HG02970 (cell line): Measurements from ENCODE around the gene PSMA5.
A peak's percentile ranks its signal among the peaks of the same experiment; 100 is the strongest.
"Not testable (repeated sequence)": the region's sequence is repeated elsewhere in the genome, so short reads cannot be mapped to it uniquely, and the experiment has no call there.

ENCODE experiments used
- ATAC-seq: cut with Tn5 transposase; IDR thresholded peaks from one replicate; pipeline ENCODE4 v1.9.1; 2021; ENCODE audit warnings: mild to moderate bottlenecking, moderate library complexity, moderate number of reproducible peaks; ENCODE audit not compliant: unreplicated experiment, low FRiP score

Gene PSMA5

GRCh38 chr1:109426281-109427170 lies at the start of gene PSMA5:
PSMA5 (minus strand) TSS chr1:109426448; CDS start chr1:109426330, 118 bp downstream.
- ATAC-seq = peak; percentile 95

GRCh38 chr1:109475261-109475660 lies 49.0 kb upstream of the PSMA5 start:
- ATAC-seq = no peak

GRCh38 chr1:109474697-109475096 lies 48.4 kb upstream of the PSMA5 start:
- ATAC-seq = no peak

- ATAC-seq = not testable (repeated sequence)
Observed at GRCh38 chr1:109473284-109474057, 47.2 kb upstream of the PSMA5 start.

GRCh38 chr1:109472779-109473178 lies 46.5 kb upstream of the PSMA5 start:
- ATAC-seq = no peak

GRCh38 chr1:109470245-109470644 lies 44.0 kb upstream of the PSMA5 start:
- ATAC-seq = no peak

- ATAC-seq = no peak
Observed at GRCh38 chr1:109468903-109469302, 42.7 kb upstream of the PSMA5 start.

- no peak for ATAC-seq
Observed at GRCh38 chr1:109468061-109468460, 41.8 kb upstream of the PSMA5 start.

- ATAC-seq = no peak
Observed at GRCh38 chr1:109467301-109467777, 41.1 kb upstream of the PSMA5 start.

- ATAC-seq = no peak
Observed at GRCh38 chr1:109466452-109467300, 40.4 kb upstream of the PSMA5 start, which contains the start of gene SYPL2. SYPL2 (plus strand) TSS chr1:109466546; CDS start chr1:109466844, 298 bp downstream.

GRCh38 chr1:109466125-109466451 lies 39.8 kb upstream of the PSMA5 start:
- ATAC-seq = no peak

GRCh38 chr1:109457819-109458218 lies 31.6 kb upstream of the PSMA5 start:
- no peak for ATAC-seq

GRCh38 chr1:109454497-109455133 lies 28.4 kb upstream of the PSMA5 start:
- no peak for ATAC-seq

GRCh38 chr1:109447524-109447923 lies 21.3 kb upstream of the PSMA5 start:
- ATAC-seq = no peak

GRCh38 chr1:109445949-109446695 lies 19.9 kb upstream of the PSMA5 start:
- not testable (repeated sequence) for ATAC-seq

GRCh38 chr1:109444346-109444745 lies 18.1 kb upstream of the PSMA5 start:
- ATAC-seq = no peak

- ATAC-seq = no peak
Observed at GRCh38 chr1:109443476-109443875, 17.2 kb upstream of the PSMA5 start.

GRCh38 chr1:109441069-109441468 lies 14.8 kb upstream of the PSMA5 start:
- no peak for ATAC-seq

- ATAC-seq = no peak
Observed at GRCh38 chr1:109438798-109439297, 12.6 kb upstream of the PSMA5 start.
